ENCODE data around the gene OR13C5.
"Not testable (repeated sequence)": the region's sequence is repeated elsewhere in the genome, so short reads cannot be mapped to it uniquely, and the experiment has no call there.

OR13C5 gene

GRCh38 chr9:104599313-104599712, at the start of gene OR13C5:
OR13C5 (minus strand) TSS chr9:104599413; CDS start chr9:104599413, 0 bp downstream.
- not testable (repeated sequence) for DNase-seq

GRCh38 chr9:104635456-104635855, 36.2 kb upstream of the OR13C5 start:
- no peak for DNase-seq

DNA sequence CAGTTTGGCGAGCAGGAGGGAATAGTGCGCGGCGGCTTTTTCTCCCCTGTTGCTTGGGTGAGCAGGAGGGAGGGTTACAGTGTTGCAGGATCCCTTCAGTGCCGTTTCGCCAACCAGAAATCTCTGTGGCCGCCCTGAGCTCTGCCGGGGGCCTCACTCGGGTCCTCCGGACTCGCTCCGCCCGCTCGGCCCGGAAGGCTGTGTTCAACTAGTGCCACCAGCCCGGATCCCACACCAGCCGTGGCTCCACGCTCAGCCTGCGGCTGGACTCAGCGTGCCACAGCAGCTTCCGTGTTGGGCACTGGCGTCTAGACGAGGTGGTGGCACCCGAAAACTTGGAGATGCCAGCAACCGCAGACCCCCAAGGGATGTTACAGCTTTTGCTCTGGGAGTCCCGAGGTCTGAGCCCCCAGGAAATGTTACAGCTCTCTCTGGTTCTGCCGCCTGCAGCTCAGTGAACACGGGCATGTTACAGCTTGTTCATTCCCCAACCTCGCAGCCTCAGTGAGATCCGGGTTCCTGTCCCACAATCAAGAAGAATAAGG, 34.8 kb upstream of the OR13C5 start:
- no peak for DNase-seq

DNA sequence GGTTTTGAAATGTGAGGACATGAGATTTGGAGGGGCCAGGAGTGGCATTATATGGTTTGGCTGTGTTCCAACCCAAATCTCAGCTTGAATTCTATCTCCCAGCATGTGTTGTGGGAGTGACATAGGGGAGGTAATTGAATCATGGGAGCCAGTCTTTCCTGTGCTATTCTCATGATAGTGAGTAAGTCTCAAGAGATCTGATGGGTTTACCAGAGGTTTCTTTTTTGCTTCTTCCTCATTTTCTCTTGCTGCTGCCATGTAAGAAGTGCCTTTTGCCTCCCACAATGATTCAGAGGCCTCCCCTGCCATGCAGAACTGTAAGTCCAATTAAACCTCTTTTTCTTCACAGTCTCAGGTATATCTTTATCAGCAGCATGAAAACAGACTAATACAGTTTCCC, 26.8 kb upstream of the OR13C5 start:
- DNase-seq = not testable (repeated sequence)

- DNase-seq = no peak
Observed at GRCh38 chr9:104618104-104618503, 18.9 kb upstream of the OR13C5 start, which contains the start of gene OR13C9. OR13C9 (minus strand) TSS chr9:104618204; CDS start chr9:104618204, 0 bp downstream.

DNA sequence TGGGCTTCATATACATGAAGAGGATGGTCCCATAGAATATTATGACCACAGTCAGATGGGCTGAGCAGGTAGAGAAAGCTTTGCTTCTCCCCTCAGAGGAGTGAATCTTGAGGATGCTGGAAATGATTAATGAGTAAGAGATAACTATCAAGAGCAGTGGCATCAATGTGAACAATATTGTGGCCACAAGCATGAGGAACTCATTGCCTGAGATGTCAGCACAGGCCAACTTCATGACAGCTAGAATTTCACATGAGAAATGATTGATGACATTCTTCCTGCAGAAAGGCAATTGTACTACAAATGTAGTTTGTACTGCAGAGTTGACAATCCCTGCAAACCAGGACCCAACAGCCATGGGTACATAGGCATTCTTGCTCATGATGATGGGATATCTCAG, 18.2 kb upstream of the OR13C5 start:
- no peak for DNase-seq

DNA sequence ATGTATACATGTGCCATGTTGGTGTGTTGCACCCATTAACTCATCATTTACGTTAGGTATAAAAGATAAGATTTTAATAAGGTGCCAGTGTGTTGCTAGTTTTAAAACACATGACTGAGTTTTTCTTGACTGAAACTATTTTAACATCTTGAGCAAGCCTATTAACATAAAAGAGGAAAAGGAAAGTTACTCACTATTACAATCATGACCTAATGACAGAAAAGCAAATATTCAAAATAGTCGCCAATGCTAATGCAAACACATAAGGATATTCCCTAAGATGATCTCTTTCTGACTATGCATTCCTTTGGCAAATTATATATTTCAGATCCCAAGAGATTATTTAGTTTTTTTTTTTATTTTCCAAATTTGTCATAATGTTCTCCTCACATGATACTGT, 12.0 kb upstream of the OR13C5 start:
- no peak for DNase-seq

- DNase-seq = no peak
Observed at GRCh38 chr9:104608336-104608735, 9.1 kb upstream of the OR13C5 start.

GRCh38 chr9:104606152-104606551, 6.9 kb upstream of the OR13C5 start:
- no peak for DNase-seq

DNA sequence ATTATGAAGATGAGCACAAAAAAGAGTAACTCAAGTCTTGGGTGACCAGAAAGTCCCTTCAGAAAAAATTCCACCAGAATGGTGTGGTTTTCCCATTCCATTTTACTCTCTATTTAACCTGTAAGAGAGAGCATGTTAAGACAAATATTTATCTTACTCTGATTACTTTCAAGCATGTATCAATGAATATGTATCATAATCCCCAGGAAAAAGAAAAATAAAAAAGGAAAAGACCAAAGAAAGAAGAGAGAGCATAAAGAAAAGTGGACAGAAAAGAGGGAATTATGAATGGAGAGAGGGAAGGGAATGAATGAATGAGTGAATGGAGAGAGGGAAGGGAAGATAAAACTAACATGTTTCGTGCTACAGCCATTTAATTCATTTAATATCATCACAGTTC, 6.3 kb upstream of the OR13C5 start, which contains the start of gene OR13C2:
Gene OR13C2 (minus strand): TSS at position 101 of the 400 bp plus-strand sequence. CDS start 0 bp downstream, at position 101.
- not testable (repeated sequence) for DNase-seq

- DNase-seq = no peak
Observed at GRCh38 chr9:104604801-104605200, 5.6 kb upstream of the OR13C5 start.

GRCh38 chr9:104598749-104599148, 464 bp downstream of the OR13C5 start:
- DNase-seq = not testable (repeated sequence)

DNA sequence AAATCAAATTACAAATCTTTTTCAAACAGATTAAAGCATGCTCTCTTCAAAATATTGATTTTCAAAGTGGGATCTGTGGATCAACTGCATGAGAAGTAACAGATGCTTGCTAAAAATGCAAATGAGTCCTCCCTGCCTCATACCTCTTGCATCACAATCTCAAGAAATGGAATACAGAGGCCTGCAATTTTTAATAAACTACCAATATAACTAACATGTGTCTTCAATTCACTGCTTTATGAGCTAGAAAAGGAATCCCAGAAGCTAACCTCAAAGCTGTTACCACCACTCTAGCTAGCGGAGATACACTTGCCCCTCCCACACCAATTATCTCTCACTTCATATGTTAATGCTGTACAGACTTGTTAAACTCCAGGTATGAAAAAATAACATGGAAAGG, 9.6 kb downstream of the OR13C5 start:
- no peak for DNase-seq

DNA sequence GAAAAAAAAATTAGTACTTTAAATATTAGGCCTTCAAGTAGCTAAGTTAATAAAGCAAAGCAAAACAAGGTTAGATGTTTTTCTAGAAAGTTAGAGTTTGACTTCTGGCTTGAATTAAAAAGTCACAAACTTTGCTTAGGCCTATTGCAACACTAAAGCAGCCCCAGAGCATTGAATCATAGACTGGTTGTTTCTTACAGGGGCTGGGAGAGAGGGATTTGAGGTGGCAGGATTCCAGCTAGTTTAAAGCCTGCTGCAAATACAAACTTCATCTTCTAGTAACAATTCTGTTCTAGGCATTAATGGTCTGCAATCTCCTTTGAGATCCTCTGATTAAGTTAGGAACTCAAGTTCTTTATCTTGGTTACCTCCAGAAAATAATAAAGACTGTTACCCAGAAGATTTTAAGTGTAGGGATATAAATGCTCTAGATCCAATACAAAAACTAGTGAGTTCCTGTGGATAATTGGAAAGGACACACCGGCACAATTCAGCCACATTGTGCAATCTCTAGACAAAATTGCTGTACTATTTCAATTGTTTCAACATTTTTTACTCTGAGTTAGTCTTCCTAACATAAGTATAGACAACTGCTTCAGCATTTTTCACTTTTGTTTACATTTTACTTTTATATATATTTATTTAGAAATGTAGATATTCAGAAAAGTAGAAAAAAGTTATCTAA, 12.6 kb downstream of the OR13C5 start:
- peak; percentile 33 for DNase-seq

DNA sequence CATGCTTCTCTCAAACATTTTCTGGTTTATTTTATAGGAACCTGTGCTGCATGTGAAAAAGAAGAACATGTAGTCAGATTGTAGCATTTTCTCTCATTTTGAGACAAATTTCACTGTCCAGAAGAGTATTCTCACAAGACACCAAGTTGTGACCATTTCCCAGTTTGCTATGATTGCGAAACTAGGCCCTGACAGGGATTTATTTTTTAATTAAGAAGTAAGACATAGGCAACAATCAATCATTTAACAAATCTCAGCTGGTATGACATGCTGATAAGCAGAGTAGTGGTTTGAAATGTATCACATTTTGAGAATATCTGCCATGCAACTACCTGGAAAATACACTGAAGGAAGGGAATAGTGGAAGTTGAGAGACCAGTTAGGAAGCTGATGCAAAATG, 18.7 kb downstream of the OR13C5 start:
- no peak for DNase-seq

DNA sequence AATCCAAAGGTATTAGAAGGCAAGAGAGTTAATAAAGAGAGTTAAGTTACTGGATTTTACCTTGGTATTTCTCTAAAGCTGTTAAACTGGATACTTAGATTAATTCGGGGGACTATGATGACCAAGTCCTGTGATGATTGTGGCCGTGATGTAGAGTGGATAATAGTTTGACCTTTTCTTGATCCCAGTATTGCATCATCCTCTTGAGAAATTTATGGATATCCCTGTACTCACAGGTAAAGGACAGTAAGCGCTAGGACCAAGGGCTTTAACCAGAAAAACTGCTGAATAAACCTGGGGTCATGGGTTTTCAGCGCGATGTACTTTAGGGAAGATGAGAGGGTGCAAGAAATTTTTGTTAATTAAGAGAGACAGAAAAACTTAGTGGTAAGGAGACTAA, 21.9 kb downstream of the OR13C5 start:
- DNase-seq = no peak

DNA sequence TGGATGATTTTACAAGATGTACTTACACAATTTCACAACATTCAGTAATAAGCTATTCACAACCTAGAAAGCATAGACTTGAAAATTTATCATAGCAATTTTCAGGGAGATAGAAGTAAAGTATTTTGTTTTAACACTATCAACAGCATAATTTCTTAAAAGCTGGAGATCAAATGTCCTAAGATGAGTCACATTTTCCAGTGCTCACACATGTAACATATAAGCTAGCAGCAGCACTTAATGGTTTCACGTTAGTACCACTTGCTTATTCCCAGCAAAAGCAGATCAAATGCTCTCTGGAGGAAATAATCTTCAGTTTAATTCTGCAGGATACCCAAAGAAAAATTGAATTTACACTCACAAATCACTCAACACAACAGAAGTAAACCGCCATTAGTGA, 23.8 kb downstream of the OR13C5 start:
- no peak for DNase-seq

DNA sequence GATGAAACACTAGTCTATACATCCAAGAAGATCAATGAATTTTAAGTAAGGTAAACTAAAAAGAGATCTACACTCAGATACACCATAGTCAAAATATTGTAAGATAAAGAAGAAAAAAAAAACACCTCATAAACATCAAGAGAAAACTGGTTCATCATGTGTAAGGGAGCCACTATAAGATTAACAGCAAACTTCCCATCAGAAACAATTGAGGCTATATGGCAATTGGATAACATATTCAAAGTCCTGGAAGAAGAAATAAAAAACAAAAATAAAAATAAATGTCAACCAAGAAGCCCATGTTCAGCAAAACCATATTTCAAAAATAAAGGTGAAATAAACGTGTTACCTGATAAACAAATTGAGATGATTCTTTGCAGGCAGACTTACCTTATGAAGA, 26.6 kb downstream of the OR13C5 start:
- no peak for DNase-seq

DNA sequence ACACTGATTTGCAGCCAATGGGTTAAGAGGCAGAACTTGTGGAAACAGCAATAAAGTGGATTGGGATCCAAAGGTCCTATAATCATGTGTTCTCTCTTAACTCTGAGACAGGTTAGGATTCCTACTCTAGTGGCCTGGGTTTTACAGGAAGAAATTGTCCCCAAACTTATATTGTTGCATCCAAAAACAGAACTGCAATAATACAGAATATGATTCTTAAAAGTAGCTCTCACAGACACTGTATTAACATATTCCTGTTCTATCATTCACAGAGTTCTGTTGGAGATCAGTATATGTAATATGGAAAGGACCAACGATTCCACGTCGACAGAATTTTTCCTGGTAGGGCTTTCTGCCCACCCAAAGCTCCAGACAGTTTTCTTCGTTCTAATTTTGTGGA, 30.3 kb downstream of the OR13C5 start, which contains the start of gene OR13C8:
Gene OR13C8 (plus strand): TSS at position 301 of the 400 bp plus-strand sequence. CDS start 0 bp downstream, at position 301.
- DNase-seq = no peak

- no peak for DNase-seq
Observed at GRCh38 chr9:104564358-104564757, 34.9 kb downstream of the OR13C5 start.

DNA sequence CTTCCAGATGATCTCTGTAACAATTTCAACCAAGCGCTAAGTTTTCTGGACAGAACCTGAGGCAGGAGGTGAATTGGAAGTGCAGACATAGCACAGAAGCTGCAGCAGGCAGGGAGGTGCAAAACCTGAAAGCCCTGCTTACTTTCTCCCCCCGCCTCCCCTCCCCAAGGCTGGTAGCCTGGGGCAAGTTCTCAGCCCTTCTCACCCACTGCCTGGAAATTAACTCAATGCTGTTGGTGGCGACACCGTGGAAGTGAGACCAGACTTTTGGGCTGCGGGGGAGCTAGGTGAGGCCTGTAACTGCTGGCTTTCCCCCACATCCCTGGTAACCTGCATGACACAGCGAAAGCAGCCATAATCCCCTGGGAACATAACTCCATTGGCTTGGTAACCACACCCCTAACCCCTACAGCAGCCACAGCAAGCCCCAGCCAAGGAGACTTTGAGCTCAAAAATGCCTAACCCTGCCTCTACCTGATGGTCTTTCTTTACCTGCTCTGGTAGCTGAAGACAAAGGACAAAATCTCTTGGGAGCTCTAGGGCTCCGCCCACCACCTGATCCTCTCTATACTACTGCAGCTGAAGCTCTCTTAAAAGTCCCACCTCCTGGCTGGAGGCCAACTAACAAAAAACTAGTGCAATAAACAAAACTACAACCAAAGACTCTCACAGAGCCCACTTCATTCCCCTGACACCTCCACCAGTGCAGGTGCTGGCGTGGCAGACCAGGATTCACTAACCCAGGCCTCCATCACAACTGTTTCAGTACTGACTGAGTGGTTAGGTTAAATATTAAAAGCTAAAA, 42.2 kb downstream of the OR13C5 start:
- DNase-seq = no peak

DNA sequence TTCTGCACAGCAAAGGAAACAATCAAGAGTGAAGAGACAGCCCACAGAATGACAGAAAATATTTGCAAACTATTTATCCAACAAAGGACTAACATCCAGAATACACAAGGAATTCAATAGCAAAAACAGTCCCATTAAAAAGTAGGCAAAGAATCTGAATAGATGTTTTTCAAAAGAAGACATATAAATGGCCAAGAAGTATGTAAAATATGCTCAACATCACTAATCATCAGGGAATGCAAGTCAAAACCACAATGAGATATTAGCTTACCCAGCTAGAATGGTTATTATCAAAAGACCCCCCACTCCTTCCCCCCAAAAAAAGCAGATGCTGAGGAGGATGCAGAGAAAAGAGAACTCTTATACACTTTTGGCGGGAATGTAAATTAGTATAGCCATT, 43.7 kb downstream of the OR13C5 start:
- no peak for DNase-seq

DNA sequence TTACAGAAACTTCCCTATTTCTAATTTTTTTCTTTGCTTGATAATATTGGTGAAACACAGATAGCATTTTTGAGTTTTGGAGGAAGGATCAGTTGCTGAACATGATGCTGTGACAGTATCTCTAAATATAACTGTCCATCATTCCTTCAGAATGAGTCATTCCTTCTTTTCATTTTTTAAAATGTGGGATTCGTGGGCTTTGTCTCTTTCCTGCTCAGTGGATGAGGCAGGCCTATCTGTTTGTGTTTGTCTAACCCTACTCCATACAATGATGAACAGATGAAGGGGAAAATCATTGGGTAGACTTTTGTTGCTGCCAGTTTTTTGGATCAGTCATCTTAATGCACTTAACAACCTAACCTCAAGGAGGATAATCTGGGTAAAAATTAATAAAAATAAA, 46.0 kb downstream of the OR13C5 start:
- DNase-seq = no peak
